K562 (cell line): ENCODE results near the gene NPFF. TPM values are rescaled to one million over a fixed set of nuclear protein-coding genes. Genes with fewer than 3 reads are reported as not detected.

Experiments used
- HNRNPLL ChIP-seq: fragments of 200-400 bp; formaldehyde crosslinking; IDR thresholded peaks from 2 replicates; pipeline ENCODE4 v1.6.1; 2017; ENCODE audit warnings: low read length, low read depth, mild to moderate bottlenecking; ENCODE audit not compliant: poor library complexity, severe bottlenecking
- HNRNPUL1 ChIP-seq: fragments of 200-400 bp; formaldehyde crosslinking; IDR thresholded peaks from 2 replicates; pipeline ENCODE4 v1.6.1; 2017; ENCODE audit warnings: low read length
- JUNB ChIP-seq: fragments of 450-650 bp; formaldehyde crosslinking; conservative IDR thresholded peaks from 2 replicates; pipeline ENCODE4 v1.4.0; 2020; ENCODE audit warnings: mild to moderate bottlenecking
- LEF1 ChIP-seq: fragments of 450-650 bp; IDR thresholded peaks from 2 replicates; pipeline ENCODE4 v1.6.1; 2016; ENCODE audit warnings: mild to moderate bottlenecking
- MITF ChIP-seq: IDR thresholded peaks from 2 replicates; pipeline ENCODE4 v1.6.1; 2014; ENCODE audit warnings: antibody characterized with exemption
- MNT ChIP-seq, 2 experiments: fragments of 450-650 bp; conservative IDR thresholded peaks; 2 replicates each; pipeline ENCODE4 v1.6.1; 2017; ENCODE audit warnings: mild to moderate bottlenecking in 2 of 2, moderate library complexity in 2 of 2
- MYNN ChIP-seq, 2 experiments: sonication (generic); formaldehyde crosslinking in 1 of 2; IDR thresholded peaks; 2 replicates each; pipeline versions ENCODE4 v1.5.0 to v1.6.1; 2016 to 2020; ENCODE audit warnings: antibody characterized with exemption in 1 of 2, missing genetic modification reagents in 1 of 2
- NCOA2 ChIP-seq, 2 experiments: fragments of 450-650 bp; IDR thresholded peaks; 2 replicates each; pipeline ENCODE4 v1.6.1; 2018; ENCODE audit warnings: mild to moderate bottlenecking in 2 of 2, moderate library complexity in 1 of 2; ENCODE audit not compliant: partially characterized antibody in 2 of 2
- POLR2H ChIP-seq: IDR thresholded peaks from 2 replicates; pipeline ENCODE4 v1.6.1; 2016; ENCODE audit warnings: missing genetic modification characterization, low read depth, mild to moderate bottlenecking, control low read depth, missing compliant biosample characterization, moderate library complexity
- PTBP1 ChIP-seq: fragments of 200-400 bp; formaldehyde crosslinking; IDR thresholded peaks from 2 replicates; pipeline ENCODE4 v1.6.1; 2017; ENCODE audit warnings: low read depth, low read length
- SREBF1 ChIP-seq: fragments of 150-350 bp; IDR thresholded peaks from 2 replicates; pipeline ENCODE4 v1.6.1; 2014; ENCODE audit warnings: antibody characterized with exemption, low read depth, low read length, borderline replicate concordance
- TRIM24 ChIP-seq, 2 experiments: fragments of 450-650 bp; IDR thresholded peaks; 2 replicates each; pipeline ENCODE4 v1.6.1; 2016
- U2AF1 ChIP-seq: fragments of 200-400 bp; formaldehyde crosslinking; optimal IDR thresholded peaks from 2 replicates; pipeline ENCODE3; 2017; ENCODE audit warnings: mild to moderate bottlenecking, low read depth, low read length, moderate library complexity
- ZBTB17 ChIP-seq: fragments of 450-650 bp; formaldehyde crosslinking; IDR thresholded peaks from 2 replicates; pipeline ENCODE4 v1.4.0; 2020; ENCODE audit warnings: mild to moderate bottlenecking
- ZBTB9 ChIP-seq: fragments of 450-650 bp; formaldehyde crosslinking; IDR thresholded peaks from 2 replicates; pipeline ENCODE4 v1.4.0; 2020; ENCODE audit warnings: mild to moderate bottlenecking, moderate library complexity
- ZNF57 ChIP-seq: fragments of 450-650 bp; formaldehyde crosslinking; IDR thresholded peaks from 2 replicates; pipeline ENCODE4 v1.4.0; 2020; ENCODE audit warnings: mild to moderate bottlenecking, moderate library complexity
- polyA plus RNA-seq, 8 experiments: library from polyadenylated mRNA; depleted of rRNA in 4 of 8; stranded (reverse) in 5 of 8; unstranded in 3 of 8; fragments of >200 nt; fragmentation: Nextera tagmentation in 2 of 8; fragmentation: Illumina TruSeq in 1 of 8; extraction: Ambion mirVana in 2 of 8; extraction: Trizol in 1 of 8; gene quantifications; 2 replicates each; pipeline versions ENCODE4 v1.2.1 to v1.2.3, GENCODE V29; 2011 to 2014; ENCODE audit warnings: inconsistent platforms in 1 of 8, missing spikeins in 1 of 8
- total RNA-seq, 7 experiments: library from RNA; depleted of rRNA in 6 of 7; stranded (reverse); fragments of >200 nt in 6 of 7; fragmentation: Illumina TruSeq in 2 of 7; extraction: Trizol in 2 of 7; gene quantifications; 2 replicates each; pipeline versions ENCODE4 v1.2.1 to v1.2.3, GENCODE V29; 2011 to 2021; ENCODE audit warnings: low replicate concordance in 1 of 7
- TF ChIP-seq, protein P1 (sequence below), 2 experiments: fragments of 450-650 bp in 1 of 2; IDR thresholded peaks; 2 replicates each; pipeline ENCODE4 v1.6.1; 2011 to 2017; ENCODE audit warnings: low read depth in 2 of 2, antibody characterized with exemption in 1 of 2, borderline replicate concordance in 1 of 2, low read length in 1 of 2, mild to moderate bottlenecking in 1 of 2, mixed read lengths in 1 of 2; ENCODE audit not compliant: control insufficient read depth in 1 of 2
- TF ChIP-seq, protein P2 (sequence below): fragments of 250-450 bp; sonication (Bioruptor Pico); IDR thresholded peaks from 2 replicates; pipeline ENCODE4 v1.8.0; 2021; ENCODE audit warnings: mild to moderate bottlenecking, moderate library complexity

Gene NPFF
- total and polyA plus RNA-seq, 9 of the 15 experiments (the other 6 are each of a cell fraction or from before 2014, with no cell fraction given): 0.15 to 1.2 (median 0.55) TPM; not detected in 6

GRCh38 chr12:53493610-53494391 is 13.5 kb downstream of the NPFF start (continued):
- TF ChIP-seq MNT (conservative IDR thresholded peaks at IDR 0.05) (peak in 1 of 2 experiments; percentile 49; a peak in 2 of 4 replicates), ZBTB9 (no peak), POLR2H (tag) (no peak), NCOA2 (IDR thresholded peaks at IDR 0.05; ENCODE audit: partially characterized antibody in 2 of 2) (no peak), SREBF1 (no peak), ZBTB17 (no peak), LEF1 (0 out of 2 replicates have a peak, but pooled peaks have one; percentile 14), TRIM24 (IDR thresholded peaks at IDR 0.05) (peak in 1 of 2 experiments; percentile 37; a peak in 1 of 4 replicates), ZNF57 (no peak), MITF (no peak), U2AF1 (no peak), MYNN (IDR thresholded peaks at IDR 0.05) (0 out of 2 replicates have a peak, but pooled peaks have one; percentile 23), MYNN (CRISPR knock-in tag; IDR thresholded peaks at IDR 0.05) (no peak), HNRNPUL1 (no peak), PTBP1 (no peak), HNRNPLL (no peak), JUNB (no peak)
- TF ChIP-seq, protein P1, sequence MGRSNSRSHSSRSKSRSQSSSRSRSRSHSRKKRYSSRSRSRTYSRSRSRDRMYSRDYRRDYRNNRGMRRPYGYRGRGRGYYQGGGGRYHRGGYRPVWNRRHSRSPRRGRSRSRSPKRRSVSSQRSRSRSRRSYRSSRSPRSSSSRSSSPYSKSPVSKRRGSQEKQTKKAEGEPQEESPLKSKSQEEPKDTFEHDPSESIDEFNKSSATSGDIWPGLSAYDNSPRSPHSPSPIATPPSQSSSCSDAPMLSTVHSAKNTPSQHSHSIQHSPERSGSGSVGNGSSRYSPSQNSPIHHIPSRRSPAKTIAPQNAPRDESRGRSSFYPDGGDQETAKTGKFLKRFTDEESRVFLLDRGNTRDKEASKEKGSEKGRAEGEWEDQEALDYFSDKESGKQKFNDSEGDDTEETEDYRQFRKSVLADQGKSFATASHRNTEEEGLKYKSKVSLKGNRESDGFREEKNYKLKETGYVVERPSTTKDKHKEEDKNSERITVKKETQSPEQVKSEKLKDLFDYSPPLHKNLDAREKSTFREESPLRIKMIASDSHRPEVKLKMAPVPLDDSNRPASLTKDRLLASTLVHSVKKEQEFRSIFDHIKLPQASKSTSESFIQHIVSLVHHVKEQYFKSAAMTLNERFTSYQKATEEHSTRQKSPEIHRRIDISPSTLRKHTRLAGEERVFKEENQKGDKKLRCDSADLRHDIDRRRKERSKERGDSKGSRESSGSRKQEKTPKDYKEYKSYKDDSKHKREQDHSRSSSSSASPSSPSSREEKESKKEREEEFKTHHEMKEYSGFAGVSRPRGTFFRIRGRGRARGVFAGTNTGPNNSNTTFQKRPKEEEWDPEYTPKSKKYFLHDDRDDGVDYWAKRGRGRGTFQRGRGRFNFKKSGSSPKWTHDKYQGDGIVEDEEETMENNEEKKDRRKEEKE (IDR thresholded peaks at IDR 0.05; ENCODE audit: borderline replicate concordance in 1 of 2, control insufficient read depth in 1 of 2, low read depth in 2 of 2, low read length in 1 of 2): no peak
- TF ChIP-seq, protein P2, sequence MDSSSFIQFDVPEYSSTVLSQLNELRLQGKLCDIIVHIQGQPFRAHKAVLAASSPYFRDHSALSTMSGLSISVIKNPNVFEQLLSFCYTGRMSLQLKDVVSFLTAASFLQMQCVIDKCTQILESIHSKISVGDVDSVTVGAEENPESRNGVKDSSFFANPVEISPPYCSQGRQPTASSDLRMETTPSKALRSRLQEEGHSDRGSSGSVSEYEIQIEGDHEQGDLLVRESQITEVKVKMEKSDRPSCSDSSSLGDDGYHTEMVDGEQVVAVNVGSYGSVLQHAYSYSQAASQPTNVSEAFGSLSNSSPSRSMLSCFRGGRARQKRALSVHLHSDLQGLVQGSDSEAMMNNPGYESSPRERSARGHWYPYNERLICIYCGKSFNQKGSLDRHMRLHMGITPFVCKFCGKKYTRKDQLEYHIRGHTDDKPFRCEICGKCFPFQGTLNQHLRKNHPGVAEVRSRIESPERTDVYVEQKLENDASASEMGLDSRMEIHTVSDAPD: no peak
